SU-DHL-6 (cell line): ENCODE results near the gene LIN28B.

Source experiments
- CTCF ChIP-seq: fragments of 200-600 bp; sonication (generic); IDR thresholded peaks from one replicate; pipeline ENCODE4 v1.5.1; 2017; ENCODE audit warnings: antibody characterized with exemption, mild to moderate bottlenecking, low read length, moderate library complexity; ENCODE audit not compliant: insufficient read depth, poor library complexity, severe bottlenecking
- EZH2phosphoT487 ChIP-seq: fragments of 200-600 bp; sonication (generic), shearing (Covaris generic); conservative IDR thresholded peaks from 2 replicates; pipeline ENCODE4 v1.6.1; 2018; ENCODE audit warnings: mild to moderate bottlenecking, antibody characterized with exemption, low read length, moderate library complexity, mixed read lengths

GRCh38 chr6:105057160-105057559 is 100.3 kb downstream of the LIN28B start:
- TF ChIP-seq CTCF (no peak), EZH2phosphoT487 (no peak)
